HG03378 (cell line): ENCODE data around the gene CLEC16A.

Experiments
- ATAC-seq: cut with Tn5 transposase; IDR thresholded peaks from one replicate; pipeline ENCODE4 v1.9.1; 2021; ENCODE audit warnings: mild to moderate bottlenecking, moderate library complexity; ENCODE audit not compliant: unreplicated experiment

CLEC16A gene

DNA sequence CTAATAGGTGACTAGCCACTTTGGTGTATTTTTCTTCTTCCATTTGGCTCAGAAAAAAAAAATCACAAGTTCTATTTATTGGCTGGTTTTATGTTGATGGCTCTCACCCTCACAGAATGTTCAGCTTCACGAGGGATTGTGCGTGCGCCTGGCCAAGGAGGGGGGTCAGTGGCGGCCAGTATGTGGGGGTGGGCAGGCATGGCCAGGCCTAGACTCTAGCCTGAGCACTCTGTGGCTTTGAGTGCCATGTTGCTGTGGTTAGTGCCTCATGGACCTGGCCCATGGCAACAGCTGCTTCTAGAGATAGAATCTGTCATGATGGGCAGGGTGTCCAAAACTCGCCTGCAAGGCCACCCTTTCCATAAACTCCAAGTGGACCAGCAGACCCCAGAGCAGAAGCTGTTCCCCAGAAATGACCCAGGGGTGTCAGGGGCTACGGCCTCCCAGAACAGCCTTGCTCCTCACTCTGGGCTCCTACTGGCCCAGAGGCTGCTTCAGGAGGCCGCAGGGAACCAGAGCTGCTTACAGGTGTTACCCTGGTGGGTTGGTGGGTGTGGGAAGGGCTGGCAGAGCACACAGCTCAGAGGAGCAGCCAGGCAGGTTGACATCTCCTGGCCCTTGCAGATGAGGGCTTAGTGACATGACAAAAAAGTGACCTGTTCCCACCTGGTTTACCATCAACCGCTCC, 186.8 kb downstream of the CLEC16A start:
- no peak for ATAC-seq

DNA sequence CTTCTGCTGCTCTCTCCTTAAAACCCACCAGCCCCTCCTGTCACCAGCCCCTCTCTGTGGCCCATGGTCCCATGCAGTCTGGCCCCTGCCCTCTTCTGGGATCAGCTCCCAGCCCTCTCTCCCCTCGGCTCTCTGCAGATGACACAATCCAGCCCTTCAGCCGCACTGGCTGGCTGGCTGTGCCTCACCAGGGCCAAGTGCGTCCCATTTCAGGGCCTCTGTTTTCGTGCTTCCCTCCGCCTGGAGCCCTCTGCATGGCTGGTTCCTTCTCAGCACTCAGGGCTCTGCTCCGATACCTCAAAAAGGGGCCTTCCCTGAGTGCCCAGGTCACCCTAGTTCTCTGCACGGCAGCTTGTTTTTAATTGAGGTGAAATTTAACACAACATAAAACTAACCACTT, 187.3 kb downstream of the CLEC16A start:
- ATAC-seq = no peak

DNA sequence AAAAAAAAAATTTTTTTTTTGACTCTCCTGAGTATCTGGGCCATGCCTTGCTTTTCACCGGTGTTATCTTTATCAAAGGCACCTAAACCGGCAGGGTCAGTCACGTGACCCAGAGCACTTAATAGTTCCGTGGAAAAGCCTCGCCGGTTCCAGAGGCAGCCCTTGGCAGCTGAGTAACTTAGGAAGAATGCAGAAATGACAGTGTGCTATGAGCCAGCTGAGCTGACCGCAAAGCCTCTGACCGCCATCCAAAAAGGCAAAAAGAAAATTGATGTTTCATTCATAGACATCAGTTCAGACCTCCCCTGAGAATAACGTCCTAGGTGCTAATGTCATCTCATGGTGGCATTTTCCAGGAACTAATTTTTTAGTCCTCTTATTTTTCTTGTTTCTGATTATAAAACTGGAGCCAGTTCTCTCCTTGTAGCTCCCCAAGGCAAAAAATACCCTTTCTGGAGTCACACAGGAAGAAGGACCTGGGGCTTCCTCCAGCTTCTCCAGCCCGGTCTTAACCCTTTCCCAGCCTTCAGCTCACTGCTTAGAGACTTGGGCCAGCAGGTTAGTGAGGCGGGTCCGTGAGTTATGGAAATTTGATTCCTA, 189.1 kb downstream of the CLEC16A start:
- no peak for ATAC-seq

DNA sequence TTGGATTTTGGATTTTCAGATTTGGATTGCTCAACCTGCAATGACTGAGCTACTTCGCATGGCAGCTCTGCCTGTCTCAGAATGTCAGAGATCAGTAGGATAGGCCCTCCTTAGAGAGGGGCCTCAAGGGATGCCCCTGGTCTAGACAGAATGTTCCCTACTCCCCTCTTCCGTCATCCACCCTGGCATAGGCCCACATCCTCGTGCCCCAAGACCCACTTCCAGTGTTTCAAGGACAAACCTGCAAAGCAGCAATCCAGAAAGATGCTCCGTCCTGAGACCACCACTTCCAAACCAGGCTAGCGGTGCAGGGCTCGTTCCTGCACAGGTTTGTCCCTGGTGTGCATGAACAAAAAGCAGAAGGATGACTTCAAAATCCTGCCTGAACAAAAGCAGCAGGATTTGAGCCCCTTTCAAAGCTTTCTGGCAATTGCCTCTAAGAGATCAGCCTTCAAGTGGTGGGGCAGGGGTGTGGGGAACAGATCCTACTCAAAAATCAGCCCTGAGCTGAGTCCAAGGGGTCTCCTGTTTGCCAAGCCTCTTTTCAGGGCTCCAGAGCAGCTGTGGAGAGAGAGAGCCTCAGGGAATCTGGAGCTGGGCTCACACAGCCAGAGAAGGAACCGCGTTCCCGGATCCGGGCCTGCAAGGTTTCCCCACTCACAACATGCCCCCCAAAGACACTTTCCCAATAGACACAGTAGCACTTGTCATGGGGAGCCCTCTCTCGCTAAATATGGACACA, 190.5 kb downstream of the CLEC16A start:
- no peak for ATAC-seq

DNA sequence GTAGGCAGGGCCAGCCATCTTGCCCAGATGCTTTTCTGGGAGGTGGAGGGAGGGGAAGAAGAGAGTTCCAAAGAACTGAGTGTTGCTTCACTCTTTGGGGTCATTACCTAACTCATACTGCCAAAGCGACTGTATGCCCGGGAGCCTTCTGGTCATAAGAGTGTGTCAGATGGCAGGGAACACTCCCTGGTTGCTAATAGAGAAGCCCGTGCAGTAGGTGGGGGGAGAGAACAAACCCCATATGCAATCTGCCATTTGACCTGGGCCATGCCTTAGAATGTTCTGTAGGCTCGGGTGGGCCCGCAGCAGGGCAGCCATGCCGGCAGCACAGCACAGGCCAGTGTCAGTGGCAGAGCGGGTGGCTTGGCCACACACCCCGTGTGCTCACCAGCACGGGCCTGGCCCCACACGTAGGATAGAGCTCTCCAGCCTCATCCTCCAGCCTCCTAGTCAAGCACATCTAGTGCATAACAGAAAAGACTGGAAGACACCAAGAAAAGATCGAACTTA, 191.2 kb downstream of the CLEC16A start:
- ATAC-seq = no peak

DNA sequence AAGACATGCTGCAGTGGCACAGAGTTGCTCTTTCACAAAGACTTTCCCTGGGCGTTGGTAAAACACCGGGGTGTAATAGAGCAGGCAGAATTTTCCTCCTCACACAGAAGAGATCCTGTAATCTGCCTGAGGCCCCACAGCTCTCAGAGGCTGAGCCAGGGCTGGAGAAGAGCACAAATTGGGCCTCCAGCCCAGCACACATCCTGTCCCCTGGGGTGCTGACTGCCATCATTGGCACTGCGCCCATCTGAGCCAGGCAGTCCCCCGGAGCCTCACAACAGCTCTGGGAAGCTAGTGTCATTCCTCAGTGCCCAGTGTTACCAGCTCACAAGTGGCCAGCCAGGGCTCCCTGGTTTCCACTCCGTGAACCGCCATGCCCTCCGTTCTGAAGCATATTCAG, 192.2 kb downstream of the CLEC16A start:
- no peak for ATAC-seq

DNA sequence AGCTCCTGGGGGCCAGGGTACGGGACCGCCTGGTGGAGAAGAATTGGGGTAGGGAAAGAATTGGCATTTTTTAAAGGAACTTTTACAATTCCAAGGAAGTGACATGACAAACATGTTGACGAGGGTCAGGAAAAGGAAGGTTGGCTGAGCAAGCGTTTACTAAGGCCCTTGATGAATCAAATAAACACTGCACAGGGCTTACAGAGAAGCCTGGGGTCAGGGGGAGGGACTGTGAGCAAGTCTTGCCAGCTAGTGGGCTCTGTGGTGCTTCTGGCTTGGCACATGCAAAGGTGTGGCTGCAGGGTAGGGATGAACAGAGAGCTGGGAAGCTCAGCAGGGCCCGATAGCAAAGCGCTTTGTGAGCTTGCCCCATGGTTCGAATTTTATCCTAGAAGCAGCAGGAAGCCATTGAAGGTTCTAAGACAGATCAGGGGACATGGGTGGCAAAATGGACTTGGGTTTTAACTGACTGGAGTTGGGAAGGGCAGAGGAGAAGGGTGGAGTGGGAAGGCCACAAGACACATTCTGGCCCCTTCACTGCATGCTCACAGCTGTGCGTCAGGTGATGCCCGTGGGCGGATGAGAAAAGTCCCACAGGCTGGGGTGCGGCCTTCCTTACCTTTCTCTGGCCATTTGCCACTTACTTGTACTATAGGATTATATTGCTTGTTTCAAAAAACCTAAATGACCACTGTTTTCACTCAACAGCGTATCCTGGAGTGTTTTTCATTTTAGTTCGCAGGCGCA, 193.8 kb downstream of the CLEC16A start:
- no peak for ATAC-seq

DNA sequence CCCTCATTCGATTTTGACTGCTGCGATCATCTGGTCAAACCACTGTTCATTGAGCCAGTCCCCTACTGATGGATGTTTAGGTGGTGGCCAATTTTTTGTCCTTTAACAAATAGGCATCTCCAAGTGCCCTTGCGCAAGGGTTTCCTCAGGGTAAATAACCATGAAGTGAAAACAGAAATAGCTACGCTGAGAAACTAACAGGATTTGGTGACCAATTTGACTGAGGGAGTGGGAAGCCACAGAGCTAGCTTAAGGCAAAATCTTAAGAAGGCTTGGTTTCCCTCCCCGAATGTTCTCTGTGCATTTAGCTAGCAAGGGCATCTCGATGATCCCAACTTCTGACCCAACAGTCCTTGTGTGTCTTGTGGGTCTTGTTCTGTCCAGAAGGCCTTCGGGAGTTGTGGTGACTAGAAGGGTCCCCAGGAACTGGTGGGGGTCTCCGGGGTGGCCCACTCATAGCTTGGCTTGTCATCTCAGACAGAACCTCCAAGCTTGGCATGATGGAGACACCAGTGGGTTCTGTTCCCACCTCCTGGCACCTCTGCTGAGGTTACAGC, 194.5 kb downstream of the CLEC16A start:
- ATAC-seq = no peak

DNA sequence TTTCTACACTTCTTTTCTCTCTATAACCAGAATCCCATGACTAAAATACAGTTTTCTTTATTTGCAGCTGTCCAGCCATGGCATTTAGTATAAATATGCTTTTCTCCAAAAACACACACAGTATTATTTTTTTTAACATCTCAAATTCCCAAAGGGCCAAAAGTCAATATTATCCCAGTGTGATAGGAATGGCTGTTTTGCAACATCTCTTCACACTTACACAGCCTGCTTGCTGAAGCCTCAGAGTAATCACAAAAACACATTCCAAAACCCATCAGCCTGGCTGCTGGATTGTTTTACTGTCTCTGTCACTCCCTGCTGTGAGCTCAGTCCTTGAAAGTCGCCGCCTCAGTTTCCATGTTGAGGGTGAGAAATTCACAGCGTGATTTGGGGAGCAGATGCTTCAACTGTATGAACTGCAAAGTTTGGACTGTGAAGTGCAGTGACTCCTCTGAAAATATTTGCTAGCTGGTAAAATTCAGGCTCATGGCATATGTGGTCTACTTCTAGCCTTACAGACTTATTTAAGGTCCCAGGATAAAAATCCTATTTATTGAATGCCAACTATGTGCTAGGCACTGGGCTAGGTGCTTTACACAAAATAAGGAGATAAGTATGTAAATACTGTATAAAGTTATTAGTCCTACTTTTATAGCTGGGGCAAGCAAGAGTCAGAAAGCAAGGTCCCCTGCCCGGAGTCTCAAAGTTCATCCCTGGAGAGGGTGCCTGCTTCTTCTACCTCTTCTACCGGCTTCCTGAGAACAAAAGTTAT, 195.1 kb downstream of the CLEC16A start:
- no peak for ATAC-seq

DNA sequence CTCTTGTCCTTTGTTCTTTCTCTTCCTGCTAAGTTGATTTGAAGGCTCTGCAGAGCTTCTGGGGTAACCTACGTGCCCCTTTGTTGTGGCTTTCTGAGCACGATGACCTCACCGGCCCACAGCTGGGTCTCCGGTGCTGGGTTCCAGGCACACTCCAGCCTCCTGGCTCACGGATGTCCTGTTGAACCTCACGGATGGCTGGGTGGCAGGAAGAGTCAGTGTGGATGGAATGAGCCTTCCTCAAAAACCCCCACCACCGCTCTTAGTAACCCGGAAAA, 195.7 kb downstream of the CLEC16A start:
- no peak for ATAC-seq

DNA sequence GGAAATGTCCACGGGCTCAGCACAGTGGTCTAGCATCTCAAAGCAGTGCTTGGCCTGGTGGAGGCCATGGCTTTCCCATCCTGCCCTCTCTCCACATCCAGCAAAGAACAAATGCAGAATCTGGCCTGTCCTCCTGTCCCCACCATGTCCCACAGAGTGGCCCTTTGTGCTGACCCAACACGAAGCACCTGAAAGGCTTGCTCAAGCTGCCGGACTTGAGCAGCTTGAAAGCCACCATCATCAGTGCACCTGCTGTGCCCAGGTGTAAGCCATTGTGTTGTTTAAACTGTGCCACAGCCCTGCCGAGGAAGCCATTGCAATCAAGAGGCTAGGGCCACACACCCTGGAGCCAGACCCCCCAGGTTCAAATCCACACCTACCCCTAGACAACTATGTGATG, 196.1 kb downstream of the CLEC16A start:
- ATAC-seq = no peak

DNA sequence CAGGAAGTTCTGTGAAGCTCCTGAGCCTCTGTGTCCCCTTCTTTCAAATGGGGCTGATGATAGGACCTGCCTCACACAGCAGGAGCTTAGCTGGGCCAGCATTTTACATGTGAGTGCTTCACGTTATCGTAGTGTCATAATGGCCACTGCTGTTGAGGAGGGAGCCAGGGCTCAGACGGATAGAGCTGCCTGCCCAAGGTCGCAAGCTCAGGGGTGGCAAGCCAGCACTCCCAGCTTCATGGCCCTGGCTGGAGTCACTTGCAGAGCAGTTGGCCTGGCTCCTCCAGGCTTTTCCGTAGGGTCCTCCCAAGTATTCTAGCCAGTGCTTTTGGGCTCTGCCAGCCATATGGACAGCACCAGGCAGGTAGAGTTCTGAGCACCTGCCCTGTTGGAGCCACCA, 196.5 kb downstream of the CLEC16A start:
- no peak for ATAC-seq

DNA sequence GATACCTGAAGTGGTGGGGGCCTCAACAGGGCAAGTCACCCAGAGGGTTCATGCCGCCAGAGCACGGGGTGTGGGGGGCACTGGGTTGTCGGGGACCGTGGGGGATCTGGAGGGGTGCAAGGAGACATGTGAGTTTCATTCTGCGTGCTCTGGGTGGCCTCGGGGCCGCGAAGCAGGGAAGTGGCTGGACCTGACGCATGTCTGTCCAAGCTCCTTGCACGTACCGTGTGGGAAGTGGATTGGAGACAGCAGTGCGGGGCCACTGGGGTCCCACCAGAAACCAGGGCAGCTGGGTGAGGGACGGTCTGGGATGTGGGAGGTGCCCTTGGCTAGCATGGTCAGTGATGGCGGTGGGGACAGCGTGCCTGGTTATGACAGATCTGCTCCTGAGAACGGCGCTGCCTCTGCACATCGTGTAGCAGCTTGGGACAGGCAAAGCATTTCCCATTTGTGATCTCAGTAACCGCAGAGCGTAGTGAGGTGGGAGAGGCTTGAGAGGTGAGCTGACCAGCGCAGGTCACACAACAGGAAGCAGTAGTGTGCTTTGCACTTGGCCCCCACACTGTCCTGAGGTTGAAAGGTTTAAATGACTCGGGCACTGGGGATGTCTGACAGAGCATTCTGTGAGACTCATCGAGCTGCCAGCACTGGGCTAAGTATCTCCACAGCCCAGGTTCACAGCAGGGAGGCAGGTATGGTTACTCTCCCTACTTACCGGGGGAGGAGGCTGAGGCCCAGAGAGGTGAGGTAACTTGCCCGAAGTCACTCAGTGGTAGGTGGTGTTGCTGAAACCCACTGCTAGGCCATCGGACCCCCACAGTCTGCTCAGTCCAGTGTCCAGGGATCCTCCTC, 197.3 kb downstream of the CLEC16A start:
- no peak for ATAC-seq

DNA sequence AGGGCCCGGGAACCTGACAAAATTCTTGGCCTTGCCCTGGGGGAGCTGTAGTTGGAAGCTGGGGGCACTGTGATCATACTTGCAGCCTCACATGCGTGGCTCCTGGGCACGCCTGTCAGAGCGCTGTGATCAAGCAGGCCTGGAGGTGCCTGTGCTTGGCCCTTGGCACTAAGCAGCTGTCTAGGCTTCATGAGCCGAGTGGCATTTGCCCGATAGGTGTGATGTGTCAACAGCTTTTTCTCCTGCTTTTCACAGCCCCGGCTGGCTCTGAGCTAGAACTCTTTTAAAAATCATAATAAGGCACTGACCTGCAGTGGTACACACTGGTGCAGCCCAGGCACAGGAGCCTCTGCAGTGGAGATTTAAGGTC, 197.9 kb downstream of the CLEC16A start:
- no peak for ATAC-seq

DNA sequence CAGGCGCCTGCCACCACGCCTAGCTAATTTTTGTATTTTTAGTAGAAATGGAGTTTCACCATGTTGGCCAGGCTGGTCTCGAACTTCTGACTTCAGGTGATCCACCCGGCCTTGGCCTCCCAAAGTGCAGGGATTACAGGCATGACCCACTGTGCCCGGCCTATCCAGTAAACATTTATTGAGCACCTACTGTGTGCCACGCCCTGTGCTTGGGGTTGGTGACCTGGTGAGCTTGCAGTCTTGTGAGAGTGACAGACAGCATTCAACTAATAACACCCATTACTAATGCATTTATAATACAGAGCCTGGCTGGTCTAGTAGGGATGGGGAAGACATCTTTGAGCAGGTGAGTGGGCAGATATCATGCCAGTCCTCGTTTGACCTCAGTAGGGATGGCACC, 198.6 kb downstream of the CLEC16A start:
- no peak for ATAC-seq

DNA sequence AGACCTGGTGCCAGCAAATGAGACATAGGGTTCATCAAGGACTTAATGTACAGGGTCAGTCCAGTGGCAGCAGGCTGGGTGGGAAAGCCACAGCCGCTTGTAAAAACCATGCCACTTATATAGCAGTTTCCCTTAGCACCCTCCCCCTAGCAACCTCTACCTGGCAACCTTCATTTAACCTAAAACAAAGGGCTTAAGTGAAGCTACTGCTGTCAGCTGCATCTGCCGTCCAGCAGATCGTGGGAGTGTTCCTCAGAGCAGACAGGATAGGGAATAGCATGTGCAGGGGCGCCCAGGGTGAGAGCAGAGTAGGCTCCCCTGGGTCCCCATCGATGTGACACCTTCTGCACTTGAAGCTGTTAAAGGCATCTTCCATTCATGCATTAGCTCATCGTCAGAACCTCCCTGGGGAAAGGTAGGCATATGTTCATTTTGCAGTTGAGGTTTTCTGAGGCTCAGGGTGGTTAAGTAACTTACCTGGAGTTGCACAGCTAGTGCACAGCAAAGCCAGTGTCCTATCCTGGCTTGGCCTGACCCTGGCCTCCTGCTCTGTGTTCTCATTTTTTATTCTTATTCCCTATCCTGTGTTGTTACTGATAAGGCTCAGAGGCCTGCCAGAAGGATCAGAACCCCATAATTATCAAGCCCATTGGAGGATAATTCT, 199.1 kb downstream of the CLEC16A start:
- ATAC-seq = no peak

DNA sequence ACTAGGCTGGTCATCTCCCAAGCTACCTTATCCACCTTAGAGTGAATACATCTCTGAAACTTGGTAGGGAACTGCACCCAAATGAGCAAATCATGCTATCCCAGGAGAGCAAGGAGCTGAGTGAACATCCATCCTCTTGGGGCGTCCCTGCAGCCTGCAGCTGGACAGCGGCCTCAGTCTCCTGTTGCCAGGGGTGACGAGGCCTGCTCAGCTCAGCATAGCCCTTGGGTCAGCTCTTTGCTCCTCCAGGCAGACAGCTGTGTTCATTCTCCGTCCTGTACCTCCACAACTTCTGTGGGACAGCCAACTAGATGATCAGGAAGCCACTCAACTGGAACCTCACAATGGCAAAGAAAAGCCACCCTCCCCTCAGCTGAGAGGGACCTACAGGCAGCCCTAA, 199.8 kb downstream of the CLEC16A start:
- ATAC-seq = no peak

DNA sequence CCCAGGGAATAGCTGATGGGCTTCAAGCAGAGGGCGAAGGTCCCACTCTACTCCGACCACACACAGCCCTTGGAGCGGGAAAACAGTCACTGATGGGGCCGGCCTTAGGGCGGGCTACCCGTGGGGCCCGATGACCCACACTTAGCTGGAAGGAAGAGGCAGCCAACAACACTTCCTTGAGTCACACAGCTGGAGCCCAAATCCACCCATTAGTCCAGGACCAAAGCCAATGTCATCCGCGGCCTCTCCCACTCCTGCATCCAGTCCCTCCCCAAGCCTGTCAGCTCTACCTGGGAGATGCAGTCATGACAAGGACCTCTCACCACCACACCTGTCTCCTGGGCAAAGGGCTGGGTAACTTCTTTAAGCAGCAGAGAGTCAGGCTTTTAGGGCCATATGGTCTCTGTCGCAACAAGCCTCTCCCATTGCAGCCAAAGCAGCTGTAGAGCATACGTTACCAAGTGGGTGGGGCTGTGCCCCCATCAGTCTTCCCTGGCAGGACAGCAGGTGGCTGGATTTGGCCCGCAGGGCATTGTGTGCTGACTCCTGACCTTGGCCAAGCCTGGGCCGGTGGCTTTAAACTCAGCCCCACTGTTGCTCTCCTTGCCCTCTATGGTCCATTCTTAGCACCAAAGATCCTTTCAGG, 200.9 kb downstream of the CLEC16A start:
- no peak for ATAC-seq

DNA sequence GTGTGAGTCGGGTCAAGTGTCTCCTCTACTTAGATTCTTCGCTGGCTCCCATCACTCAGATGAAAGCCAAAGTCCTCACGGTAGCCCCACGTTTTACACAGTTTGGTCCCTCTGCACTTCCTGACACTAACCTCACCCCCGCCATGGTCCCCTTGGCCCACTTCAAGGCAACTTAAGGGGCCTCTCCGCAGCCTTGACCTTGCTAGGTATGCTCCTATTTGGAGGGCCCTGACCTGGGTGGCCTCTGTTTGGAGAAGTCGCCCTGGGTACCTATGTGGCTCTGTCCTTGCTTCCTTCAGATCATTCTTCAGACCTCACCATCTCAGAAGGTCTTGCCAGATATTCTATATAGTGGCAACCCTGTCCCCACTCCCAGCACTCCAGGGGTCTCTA, 201.5 kb downstream of the CLEC16A start:
- ATAC-seq = no peak
